Lung (tissue), 12 donors: ENCODE measurements around the gene STAC2. TPM values are rescaled to one million over a fixed set of nuclear protein-coding genes. Genes with fewer than 3 reads are reported as not detected.
A peak's percentile ranks its signal among the peaks of the same experiment; 100 is the strongest.

Experiments used
- ATAC-seq: fragments of 200-7000 bp; cut with Tn5 transposase; one replicate; pipeline ENCODE4 v1.9.1; 2020; ENCODE audit warnings: moderate number of reproducible peaks; ENCODE audit not compliant: insufficient read depth, low FRiP score
- DNase-seq, 3 donors: peaks; one replicate each; pipeline ENCODE4 v3.0.0-alpha.2; 2013 to 2017
- H3K27ac ChIP-seq, 2 donors: one replicate each; pipeline ENCODE4 v1.5.1; 2013; ENCODE audit warnings: mild to moderate bottlenecking in 2 of 2, moderate library complexity in 2 of 2, control low read depth in 1 of 2, inconsistent platforms in 1 of 2, low read depth in 1 of 2, low read length in 1 of 2
- H3K27me3 ChIP-seq, 3 donors: one replicate each; pipeline ENCODE4 v1.5.1; 2013; ENCODE audit warnings: low read length in 2 of 3; ENCODE audit not compliant: control insufficient read depth in 3 of 3, insufficient read depth in 3 of 3
- H3K36me3 ChIP-seq, 4 donors: one replicate each; pipeline ENCODE4 v1.5.1; 2013; ENCODE audit warnings: low read length in 4 of 4, mild to moderate bottlenecking in 1 of 4, moderate library complexity in 1 of 4; ENCODE audit not compliant: control insufficient read depth in 4 of 4, insufficient read depth in 4 of 4
- H3K4me1 ChIP-seq, 5 donors: one replicate each; pipeline ENCODE4 v1.5.1; 2013; ENCODE audit warnings: low read length in 5 of 5, mild to moderate bottlenecking in 2 of 5, moderate library complexity in 1 of 5; ENCODE audit not compliant: control insufficient read depth in 5 of 5, insufficient read depth in 5 of 5
- H3K4me3 ChIP-seq: one replicate; pipeline ENCODE4 v1.5.1; 2013; ENCODE audit warnings: mild to moderate bottlenecking, control low read depth, moderate library complexity
- H3K9ac ChIP-seq, 2 donors: one replicate each; pipeline ENCODE4 v1.5.1; 2013; ENCODE audit warnings: low read length in 2 of 2, control low read depth in 1 of 2; ENCODE audit not compliant: insufficient read depth in 1 of 2
- H3K9me3 ChIP-seq, 4 donors: one replicate each; pipeline ENCODE4 v1.5.1; 2013; ENCODE audit warnings: low read length in 3 of 4, mild to moderate bottlenecking in 1 of 4, moderate library complexity in 1 of 4; ENCODE audit not compliant: control insufficient read depth in 4 of 4, insufficient read depth in 3 of 4
- CTCF ChIP-seq: IDR thresholded peaks from 2 replicates; pipeline ENCODE4 v1.5.1; 2012; ENCODE audit warnings: mild to moderate bottlenecking; ENCODE audit errors: control extremely low read depth, extremely low read depth
- WGBS, 2 donors: extraction: QIAGEN DNeasy Blood & Tissue Kit; methylation state at CpG; one replicate each; pipeline ENCODE4 v1.1.7; 2013; 5-methylcytosine and 5-hydroxymethylcytosine counted together
- polyA plus RNA-seq, 2 donors: library from polyadenylated mRNA; stranded (reverse); fragments of 200-250 nt; gene quantifications; one replicate each; pipeline ENCODE4 v1.2.1, GENCODE V29; 2013
- total RNA-seq, 2 donors: library from RNA; depleted of rRNA in 1 of 2; stranded (reverse); fragments of >200 nt in 1 of 2; gene quantifications; one replicate each; pipeline ENCODE4 v1.2.1, GENCODE V29; 2014 to 2021
- donor health status: control.
- donor health status: control.
- donor health status: Bipolar disorder and iron deficiency.
- donor health status: healthy.
- donor health status: DM: yes; HTN: yes; CAD: no.

The STAC2 gene
- total and polyA plus RNA-seq, 4 donors, result 0.26 to 1.7 (median 0.42) TPM; not detected in 1

- H3K9me3 ChIP-seq, result no peaks in the 10 kb centered on the region
- DNase-seq (peak; percentile 53 to 62 (median 53)), ATAC-seq (no peak)
- no peak overlapping the region for H3K9ac ChIP-seq
- no peaks in the 10 kb centered on the region for H3K27me3 ChIP-seq
- peaks cover 5 to 11% (median 9%) of the 10 kb centered on the region in 4 donors for H3K36me3 ChIP-seq
- H3K4me3 ChIP-seq, result no peak overlapping the region
- peaks cover 3 to 23% (median 7%) of the 10 kb centered on the region in 5 donors for H3K4me1 ChIP-seq
- H3K27ac ChIP-seq, result peak overlapping the region in 1 of 2 donors; percentile 39
- 52 to 53% methylated on average over 8 of the region's 8 CpGs for WGBS, 2 donors
- TF ChIP-seq CTCF, result no peak
Measured at GRCh38 chr17:39208893-39209292, 16.9 kb downstream of the STAC2 start.

- Histone ChIP-seq H3K27ac (peak overlapping the region in 1 of 2 donors; percentile 2), H3K9me3 (no peaks in the 10 kb centered on the region), H3K36me3 (peaks cover 9 to 17% (median 14%) of the 10 kb centered on the region in 4 donors), H3K27me3 (no peaks in the 10 kb centered on the region), H3K9ac (no peak overlapping the region), H3K4me3 (no peak overlapping the region), H3K4me1 (peaks cover 3 to 23% (median 7%) of the 10 kb centered on the region in 5 donors)
- DNase-seq (no peak), ATAC-seq (no peak)
- 55 to 65% methylated on average over 7 of the region's 7 CpGs for WGBS, 2 donors
- TF ChIP-seq CTCF, result no peak
Measured at GRCh38 chr17:39208136-39208535, 17.6 kb downstream of the STAC2 start.

- no peak for DNase-seq
- Histone ChIP-seq H3K27ac (no peak overlapping the region), H3K4me1 (peaks cover 5 to 36% (median 9%) of the 10 kb centered on the region in 5 donors), H3K36me3 (peaks cover 25 to 31% (median 27%) of the 10 kb centered on the region in 4 donors), H3K9me3 (no peaks in the 10 kb centered on the region), H3K27me3 (no peaks in the 10 kb centered on the region), H3K4me3 (no peak overlapping the region), H3K9ac (no peak overlapping the region)
- 86 to 89% methylated on average over 3 of the region's 3 CpGs for WGBS, 2 donors
- TF ChIP-seq CTCF, result no peak
- ATAC-seq, result no peak
Measured at GRCh38 chr17:39205112-39205526, 20.6 kb downstream of the STAC2 start.

- Histone ChIP-seq H3K36me3 (peaks cover 25 to 31% (median 27%) of the 10 kb centered on the region in 4 donors), H3K9me3 (no peaks in the 10 kb centered on the region), H3K4me3 (no peak overlapping the region), H3K27me3 (no peaks in the 10 kb centered on the region), H3K4me1 (peaks cover 2 to 33% (median 6%) of the 10 kb centered on the region in 5 donors), H3K27ac (no peak overlapping the region), H3K9ac (no peak overlapping the region)
- DNase-seq (no peak), ATAC-seq (no peak)
- TF ChIP-seq CTCF, result no peak
- 89 to 90% methylated on average over 8 of the region's 8 CpGs for WGBS, 2 donors
Measured at GRCh38 chr17:39204245-39204644, 21.5 kb downstream of the STAC2 start.
